Erythroblast (primary cell): ENCODE measurements around the gene KLHL42.

Experiments used
- GATA1 ChIP-seq: IDR thresholded peaks from 2 replicates; pipeline ENCODE4 v1.6.1; 2011; ENCODE audit warnings: low read depth, mild to moderate bottlenecking, control low read depth, low read length, moderate library complexity
- POLR2A ChIP-seq: IDR thresholded peaks from 2 replicates; pipeline ENCODE4 v1.6.1; 2011; ENCODE audit warnings: mild to moderate bottlenecking, low read length

- no peak for TF ChIP-seq POLR2A
- no peak for TF ChIP-seq GATA1
These were observed 17.4 kb downstream of the KLHL42 start for GRCh38 chr12:27797301-27798025.
